Endothelial cell of umbilical vein (primary cell): ENCODE measurements around the gene CDC20. TPM values are rescaled to one million over a fixed set of nuclear protein-coding genes. Genes with fewer than 3 reads are reported as not detected.

Experiments
- BruUV-seq: library from RNA; stranded (reverse); fragments of 400-500 nt; replicated peaks from 2 replicates; lab custom pipeline; 2021; lab: Mats Ljungman, UMichigan
- CTCF ChIA-PET: fragments of 300-600, 350-600 bp; sonication (Branson Sonifier 250); formaldehyde crosslinking; loops from one replicate; lab custom pipeline; 2021; ENCODE audit warnings: antibody characterized with exemption, inconsistent platforms; lab: Charles Lee
- POLR2A ChIA-PET: fragments of 300-600, 350-600 bp; sonication (Branson Sonifier 250); formaldehyde crosslinking; loops from one replicate; lab custom pipeline; 2021; ENCODE audit warnings: antibody characterized with exemption, inconsistent platforms; lab: Charles Lee
- DNase-seq: peaks from one replicate; pipeline ENCODE4 v3.0.0-alpha.2; 2011; ENCODE audit warnings: low read depth, low spot score
- FAIRE-seq: peaks from 2 replicates; lab custom pipeline; 2011; peaks lifted over from hg19 to GRCh38; lab: Jason Lieb, UNC
- H2AFZ ChIP-seq: 2 replicates; pipeline ENCODE4 v1.6.0; 2012; ENCODE audit warnings: low read depth, low read length, control low read depth, inconsistent platforms
- H3K27ac ChIP-seq: 2 replicates; pipeline ENCODE4 v1.5.1; 2011; ENCODE audit warnings: low read depth, mild to moderate bottlenecking, control low read depth, low read length, moderate library complexity; ENCODE audit not compliant: insufficient read depth
- H3K27me3 ChIP-seq, 2 experiments: 2 replicates each; pipeline versions ENCODE4 v1.6.0 to v1.6.1; 2011; ENCODE audit warnings: low read length in 2 of 2, mixed read lengths in 1 of 2; ENCODE audit not compliant: control insufficient read depth in 2 of 2, insufficient read depth in 2 of 2
- H3K36me3 ChIP-seq, 2 experiments: 2 replicates in 1 of 2; 3 replicates in 1 of 2; pipeline ENCODE4 v1.5.1; 2011; ENCODE audit warnings: low read length in 2 of 2, mild to moderate bottlenecking in 1 of 2, moderate library complexity in 1 of 2; ENCODE audit not compliant: control insufficient read depth in 2 of 2, insufficient read depth in 2 of 2; ENCODE audit errors: extremely low read depth in 1 of 2
- H3K4me1 ChIP-seq: 3 replicates; pipeline ENCODE4 v1.5.1; 2011; ENCODE audit warnings: mild to moderate bottlenecking, low read length; ENCODE audit not compliant: control insufficient read depth, insufficient read depth; ENCODE audit errors: extremely low read depth
- H3K4me2 ChIP-seq: 2 replicates; pipeline ENCODE4 v1.6.1; 2011; ENCODE audit warnings: low read length, control low read depth, mixed read lengths; ENCODE audit not compliant: insufficient read depth
- H3K4me3 ChIP-seq, 3 experiments: fragments of 200-600 bp in 1 of 3; sonication (generic), shearing (Covaris generic) in 1 of 3; replicated peaks in 1 of 3; 2 replicates each; pipeline ENCODE4 v1.5.1; 2011 to 2016; ENCODE audit warnings: control low read depth in 3 of 3, low read length in 3 of 3, mild to moderate bottlenecking in 2 of 3, inconsistent platforms in 1 of 3, low read depth in 1 of 3, moderate library complexity in 1 of 3; ENCODE audit not compliant: insufficient read depth in 1 of 3
- H3K79me2 ChIP-seq: 2 replicates; pipeline ENCODE4 v1.6.0; 2012; ENCODE audit warnings: low read length, inconsistent platforms; ENCODE audit not compliant: control insufficient read depth, insufficient read depth
- H3K9ac ChIP-seq: replicated peaks from 2 replicates; pipeline ENCODE3; 2011; ENCODE audit warnings: low read length, control low read depth; ENCODE audit not compliant: insufficient read depth; ENCODE audit errors: extremely low read depth
- H3K9me1 ChIP-seq: replicated peaks from 3 replicates; pipeline ENCODE4 v1.6.0; 2011; ENCODE audit warnings: mild to moderate bottlenecking, low read length; ENCODE audit not compliant: control insufficient read depth, insufficient read depth; ENCODE audit errors: extremely low read depth
- H3K9me3 ChIP-seq: replicated peaks from 2 replicates; pipeline ENCODE4 v1.5.1; 2012; ENCODE audit warnings: low read length, inconsistent platforms; ENCODE audit not compliant: control insufficient read depth, insufficient read depth
- H4K20me1 ChIP-seq: replicated peaks from 2 replicates; pipeline ENCODE3; 2011; ENCODE audit warnings: mild to moderate bottlenecking, low read length; ENCODE audit not compliant: control insufficient read depth, insufficient read depth; ENCODE audit errors: extremely low read depth
- CTCF ChIP-seq, 2 donors: IDR thresholded peaks; 1 replicate in 1 of 2; 2 replicates in 1 of 2; pipeline ENCODE4 v1.5.1; 2011; ENCODE audit warnings: low read length in 2 of 2, mild to moderate bottlenecking in 2 of 2, moderate library complexity in 2 of 2, control low read depth in 1 of 2, inconsistent platforms in 1 of 2, low read depth in 1 of 2; ENCODE audit not compliant: insufficient read depth in 1 of 2; ENCODE audit errors: extremely low read depth in 1 of 2
- EZH2 ChIP-seq: IDR thresholded peaks from 2 replicates; pipeline ENCODE4 v1.6.1; 2012; ENCODE audit warnings: borderline replicate concordance, low read depth, mild to moderate bottlenecking, moderate library complexity, low read length, inconsistent platforms; ENCODE audit not compliant: severe bottlenecking
- FOS ChIP-seq: IDR thresholded peaks from 2 replicates; pipeline ENCODE4 v1.6.1; 2011; ENCODE audit warnings: mild to moderate bottlenecking, low read length, moderate library complexity, borderline replicate concordance; ENCODE audit not compliant: insufficient read depth
- GATA2 ChIP-seq: IDR thresholded peaks from 2 replicates; pipeline ENCODE4 v1.7.0; 2011; ENCODE audit warnings: low read depth, mild to moderate bottlenecking, moderate library complexity, mixed read lengths, low read length; ENCODE audit not compliant: insufficient read length, insufficient read depth
- JUN ChIP-seq: IDR thresholded peaks from 2 replicates; pipeline ENCODE4 v1.6.1; 2011; ENCODE audit warnings: borderline replicate concordance, low read depth; ENCODE audit not compliant: insufficient read length, insufficient read depth
- MAX ChIP-seq: IDR thresholded peaks from 2 replicates; pipeline ENCODE4 v1.6.1; 2011; ENCODE audit not compliant: insufficient read depth, insufficient read length
- MYC ChIP-seq: IDR thresholded peaks from one replicate; pipeline ENCODE4 v1.6.1; 2011; ENCODE audit warnings: mild to moderate bottlenecking, low read depth, low read length
- POLR2A ChIP-seq: IDR thresholded peaks from 2 replicates; pipeline ENCODE4 v1.6.1; 2012; ENCODE audit warnings: low read depth, mild to moderate bottlenecking, control low read depth, low read length
- POLR2AphosphoS5 ChIP-seq: IDR thresholded peaks from 2 replicates; pipeline ENCODE4 v1.6.1; 2012; ENCODE audit warnings: low read depth, mild to moderate bottlenecking, control low read depth, low read length, moderate library complexity; ENCODE audit not compliant: insufficient read depth
- dilution Hi-C: fragments of 300-500 bp; cut with MboI; formaldehyde crosslinking; loops from one replicate; pipeline ENCODE4 v1.15.0; 2019; ENCODE audit warnings: low sequenced_read_pairs; ENCODE audit not compliant: extremely low pct_ligation_motif_present
- intact Hi-C: fragments of 100-400 bp; cut with micrococcal nuclease; formaldehyde crosslinking; loops from one replicate; pipeline ENCODE4 v1.10.0; 2022
- polyA plus RNA-seq, 4 experiments: library from polyadenylated mRNA; depleted of rRNA in 3 of 4; stranded (reverse) in 3 of 4; unstranded in 1 of 4; fragments of >200 nt; gene quantifications; 2 replicates each; pipeline versions ENCODE4 v1.2.1 to v1.2.3, GENCODE V29; 2011 to 2012; ENCODE audit warnings: missing spikeins in 1 of 4
- total RNA-seq: library from RNA; stranded (reverse); gene quantifications from 2 replicates; pipeline ENCODE4 v1.2.3, GENCODE V29; 2021

Gene CDC20
- total and polyA plus RNA-seq, 2 donors (not counting 3 experiments of a cell fraction or from before 2014, with no cell fraction given), result 129 to 170 TPM

- POLR2A ChIA-PET, result no interaction called here
- Histone ChIP-seq H3K4me1 (no peaks in the 10 kb centered on the region), H4K20me1 (no peaks in the 10 kb centered on the region), H3K79me2 (peaks cover 2% of the 10 kb centered on the region), H3K27me3 (no peaks in the 10 kb centered on the region), H3K9me3 (no peaks in the 10 kb centered on the region), H3K27ac (no peak overlapping the region), H2AFZ (no peak overlapping the region), H3K9ac (no peak overlapping the region), H3K9me1 (no peaks in the 10 kb centered on the region), H3K36me3 (peaks cover 54 to 89% of the 10 kb centered on the region in 2 experiments), H3K4me3 (no peak overlapping the region), H3K4me2 (no peak overlapping the region)
- intact Hi-C loops, result no loop called here
- BruUV-seq, result no TSS peak
- CTCF ChIA-PET, result interaction anchor here (1.5 to 2.8 kb wide), 2 partner anchors 75 to 87 kb away, joined by 5 to 9 read pairs; no protein-coding TSS in a partner anchor
- dilution Hi-C loops, result no loop called here
- no peak for TF ChIP-seq CTCF (IDR thresholded peaks at IDR 0.05; ENCODE audit: extremely low read depth in 1 of 2, insufficient read depth in 1 of 2, low read depth in 1 of 2, low read length in 2 of 2)
- TF ChIP-seq EZH2, result no peak
- FAIRE-seq (no peak), DNase-seq (no peak)
Measured at GRCh38 chr1:43314233-43314632, 44.5 kb upstream of the CDC20 start.

- Histone ChIP-seq H3K9ac (no peak overlapping the region), H4K20me1 (no peaks in the 10 kb centered on the region), H3K4me3 (no peak overlapping the region), H2AFZ (no peak overlapping the region), H3K4me2 (no peak overlapping the region), H3K27me3 (no peaks in the 10 kb centered on the region), H3K79me2 (no peaks in the 10 kb centered on the region), H3K9me3 (no peaks in the 10 kb centered on the region), H3K9me1 (no peaks in the 10 kb centered on the region), H3K27ac (no peak overlapping the region), H3K4me1 (no peaks in the 10 kb centered on the region), H3K36me3 (peaks cover 49 to 91% of the 10 kb centered on the region in 2 experiments)
- no peak for FAIRE-seq
- dilution Hi-C loops (no loop called here), intact Hi-C loops (no loop called here)
- POLR2A ChIA-PET, result interaction anchor here (0.7 kb wide), 1 partner anchor 108 kb away, joined by 3 read pairs; no protein-coding TSS in a partner anchor
- no peak for DNase-seq
- TF ChIP-seq FOS (no peak), POLR2AphosphoS5 (no peak), CTCF (IDR thresholded peaks at IDR 0.05; ENCODE audit: extremely low read depth in 1 of 2, insufficient read depth in 1 of 2, low read depth in 1 of 2, low read length in 2 of 2) (no peak), JUN (no peak), EZH2 (no peak), MYC (no peak), GATA2 (no peak), POLR2A (no peak), MAX (no peak)
- no TSS peak for BruUV-seq
- CTCF ChIA-PET, result interaction anchor here (3.1 kb wide), 1 partner anchor 99 kb away, joined by 12 read pairs; no protein-coding TSS in a partner anchor
Measured at GRCh38 chr1:43315481-43315880, 43.3 kb upstream of the CDC20 start.
